ENCODE data around the gene RIN3. TPM values are rescaled to one million over a fixed set of nuclear protein-coding genes. Genes with fewer than 3 reads are reported as not detected.

RIN3 gene
- total and polyA plus RNA-seq, 10 of the 15 experiments (the other 5 are each of a cell fraction or from before 2014, with no cell fraction given), result 0.91 to 23.3 (median 6.3) TPM

DNA sequence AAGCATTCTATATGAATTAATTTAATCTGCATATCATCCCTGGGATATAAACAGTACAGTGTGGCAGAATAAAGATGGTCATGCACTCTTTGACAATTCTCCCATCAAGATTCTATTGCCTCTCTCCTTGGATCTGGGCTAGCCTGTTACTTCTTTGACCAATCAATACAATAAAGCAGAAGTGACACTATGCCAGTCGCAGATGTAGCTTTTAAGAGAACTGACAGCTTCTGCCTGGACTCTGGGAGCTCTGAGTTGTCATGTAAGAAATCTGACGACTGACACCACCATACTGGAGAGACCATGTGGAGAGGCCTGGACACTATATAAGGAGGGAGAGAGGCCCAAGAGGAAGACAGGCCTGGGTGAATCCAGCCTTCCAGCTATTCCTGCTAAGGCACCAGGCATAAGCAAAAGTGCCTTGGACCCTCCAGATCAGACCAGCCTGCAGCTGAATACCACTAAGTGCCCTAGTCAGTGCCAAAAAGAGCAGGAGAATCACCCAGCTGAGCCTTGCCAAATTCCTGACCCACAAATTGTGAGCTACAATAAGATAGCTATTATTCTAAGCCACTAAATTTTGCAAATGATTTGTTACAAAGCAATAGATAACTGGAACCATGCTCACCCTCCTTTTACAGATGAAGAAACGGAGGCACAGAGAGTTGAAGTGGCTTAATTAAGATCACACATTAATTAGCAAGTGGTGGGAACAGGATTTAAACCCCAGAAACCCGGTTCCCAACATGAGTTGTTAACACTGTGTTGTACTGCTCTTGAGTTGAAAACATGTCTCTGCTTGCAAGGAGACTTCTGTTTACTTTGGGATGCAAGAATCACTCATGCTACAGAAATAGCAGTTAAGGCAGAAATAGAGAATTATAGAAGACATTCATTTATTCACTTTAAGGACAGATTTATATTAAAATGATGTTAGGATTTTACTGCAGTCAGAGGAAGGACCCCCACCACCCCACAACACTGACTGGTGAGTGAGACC lies 84.6 kb downstream of the RIN3 start:
- peak; percentile 22; the same call in 2 of the 3 replicates for ATAC-seq
- no TSS peak for BruUV-seq (replicated peaks)
- Histone ChIP-seq H3K9ac (ENCODE audit: control insufficient read depth, insufficient read depth, low read length) (no peak overlapping the region), H3K4me2 (ENCODE audit: control insufficient read depth, insufficient read depth) (no peak overlapping the region), H3K36me3 (ENCODE audit: control insufficient read depth in 2 of 2, insufficient read depth in 2 of 2, low read length in 1 of 2) (no peaks in the 10 kb centered on the region), H4K20me1 (ENCODE audit: control insufficient read depth, insufficient read depth) (no peaks in the 10 kb centered on the region), H3K27ac (ENCODE audit: control insufficient read depth, insufficient read depth) (no peak overlapping the region), H3K4me1 (ENCODE audit: control insufficient read depth, insufficient read depth, low read length) (no peaks in the 10 kb centered on the region; the same call in 1 of the 2 replicates), H3K9me3 (replicated peaks; ENCODE audit: control insufficient read depth, insufficient read depth, low read length) (no peaks in the 10 kb centered on the region; the same call in 2 of the 3 replicates), H3K27me3 (replicated peaks in 1 of 2; ENCODE audit: control insufficient read depth in 2 of 2, insufficient read depth in 2 of 2, low read length in 1 of 2) (no peaks in the 10 kb centered on the region), H3K79me2 (ENCODE audit: control insufficient read depth, insufficient read depth, low read length) (no peaks in the 10 kb centered on the region), H2AFZ (ENCODE audit: control insufficient read depth, low read depth, low read length) (no peak overlapping the region), H3K4me3 (no peak overlapping the region)
- CTCF ChIA-PET, result interaction anchor here (0.8 to 4.1 kb wide), 5 partner anchors 9 to 77 kb away, joined by 3 to 23 read pairs (median 6); no protein-coding TSS in a partner anchor
- TF ChIP-seq SPI1 (IDR thresholded peaks at IDR 0.05; ENCODE audit: borderline replicate concordance, insufficient read depth, low read depth, low read length) (peak; percentile 51; the same call in 1 of the 2 replicates), HDAC2 (IDR thresholded peaks at IDR 0.05) (no peak), TBL1XR1 (IDR thresholded peaks at IDR 0.05; ENCODE audit: low read depth, low read length) (no peak), CBX5 (IDR thresholded peaks at IDR 0.05; ENCODE audit: low read depth) (no peak), PAX5 (IDR thresholded peaks at IDR 0.05; ENCODE audit: borderline replicate concordance, low read depth, low read length) (no peak)
- POLR2A ChIA-PET, result interaction anchor here (1.0 to 1.2 kb wide), 2 partner anchors 12 to 59 kb away, joined by 3 read pairs; no protein-coding TSS in a partner anchor
- FAIRE-seq, result no peak
- 59% methylated on average over 4 of the region's 4 CpGs for WGBS (ENCODE audit: insufficient coverage, insufficient replicate concordance, low lambda C conversion rate, missing lambda C conversion rate)
- in situ Hi-C loops (cut with MboI) (no loop called here), intact Hi-C loops (cut with micrococcal nuclease; ENCODE audit: unreplicated experiment) (no loop called here)
- DNase-seq (ENCODE audit: low read depth, low spot score), result no peak
- RAD21 ChIA-PET (ENCODE audit: unreplicated experiment), result interaction anchor here (1.0 to 2.2 kb wide), 4 partner anchors 9 to 83 kb away, joined by 4 to 7 read pairs (median 4); no protein-coding TSS in a partner anchor
- SMC1A ChIA-PET (ENCODE audit: uncharacterized antibody, unreplicated experiment), result interaction anchor here (0.6 to 2.3 kb wide), 6 partner anchors 9 to 97 kb away, joined by 3 to 8 read pairs (median 3); no protein-coding TSS in a partner anchor
